OCI-LY1 (cell line): ENCODE data around the gene MRFAP1.

Source experiments
- H2AFZ ChIP-seq: fragments of 200-600 bp; sonication (generic), shearing (Covaris generic); 2 replicates; pipeline ENCODE4 v1.6.0; 2014; ENCODE audit warnings: antibody characterized with exemption, mild to moderate bottlenecking, low read length
- H3F3A ChIP-seq: fragments of 200-600 bp; sonication (generic), shearing (Covaris generic); 2 replicates; pipeline ENCODE4 v1.6.0; 2014; ENCODE audit warnings: mild to moderate bottlenecking, antibody characterized with exemption, low read length, moderate library complexity; ENCODE audit not compliant: insufficient read depth
- H3K27ac ChIP-seq: fragments of 200-600 bp; sonication (generic); 2 replicates; pipeline ENCODE4 v1.5.1; 2014; ENCODE audit warnings: low read length, mixed run types, mild to moderate bottlenecking, low read depth; ENCODE audit not compliant: poor library complexity, severe bottlenecking
- H3K27me3 ChIP-seq: fragments of 200-600 bp; sonication (generic); 2 replicates; pipeline ENCODE4 v1.6.0; 2014; ENCODE audit warnings: antibody characterized with exemption, mild to moderate bottlenecking, low read length, moderate library complexity; ENCODE audit not compliant: insufficient read depth
- H3K36me3 ChIP-seq: fragments of 200-600 bp; sonication (generic); 2 replicates; pipeline ENCODE4 v1.6.1; 2014; ENCODE audit warnings: mild to moderate bottlenecking, antibody characterized with exemption, low read length, moderate library complexity, mixed read lengths; ENCODE audit not compliant: insufficient read depth
- H3K4me1 ChIP-seq: fragments of 200-600 bp; sonication (generic); 2 replicates; pipeline ENCODE4 v1.5.1; 2014; ENCODE audit warnings: mild to moderate bottlenecking, low read length, moderate library complexity; ENCODE audit not compliant: insufficient read depth, severe bottlenecking
- H3K4me2 ChIP-seq: fragments of 200-600 bp; sonication (generic), shearing (Covaris generic); 2 replicates; pipeline ENCODE4 v1.6.1; 2014; ENCODE audit warnings: low read length
- H3K4me3 ChIP-seq: fragments of 200-600 bp; sonication (generic); 2 replicates; pipeline ENCODE4 v1.5.1; 2014; ENCODE audit warnings: low read length, low read depth, mild to moderate bottlenecking, mixed read lengths; ENCODE audit not compliant: poor library complexity, severe bottlenecking
- H3K79me2 ChIP-seq: fragments of 200-600 bp; shearing (Covaris generic); 2 replicates; pipeline ENCODE4 v1.6.1; 2016; ENCODE audit warnings: mixed run types, low read length, mixed read lengths; ENCODE audit not compliant: insufficient read depth
- H3K9ac ChIP-seq: fragments of 200-600 bp; sonication (generic), shearing (Covaris generic); 2 replicates; pipeline ENCODE4 v1.6.1; 2014; ENCODE audit warnings: mild to moderate bottlenecking, low read length, mixed read lengths
- H3K9me2 ChIP-seq: fragments of 200-600 bp; sonication (generic), shearing (Covaris generic); 2 replicates; pipeline ENCODE4 v1.6.1; 2014; ENCODE audit warnings: low read depth, mild to moderate bottlenecking, low read length, mixed read lengths
- H3K9me3 ChIP-seq: fragments of 200-600 bp; shearing (Covaris generic); 2 replicates; pipeline ENCODE4 v1.6.1; 2014; ENCODE audit warnings: low read length, mixed read lengths
- H4K20me1 ChIP-seq: fragments of 200-600 bp; sonication (generic), shearing (Covaris generic); 2 replicates; pipeline ENCODE4 v1.6.0; 2016; ENCODE audit warnings: mild to moderate bottlenecking, low read length; ENCODE audit not compliant: insufficient read depth
- CTCF ChIP-seq: fragments of 200-600 bp; sonication (generic), shearing (Covaris generic); IDR thresholded peaks from 2 replicates; pipeline ENCODE4 v1.5.1; 2017; ENCODE audit warnings: mild to moderate bottlenecking, antibody characterized with exemption, low read length, moderate library complexity, mixed read lengths
- EZH2 ChIP-seq: fragments of 200-600 bp; sonication (generic), shearing (Covaris generic); IDR thresholded peaks from 2 replicates; pipeline ENCODE4 v1.8.0; 2017; ENCODE audit warnings: borderline replicate concordance, mixed run types, mild to moderate bottlenecking, antibody characterized with exemption, low read length, moderate library complexity, mixed read lengths

Gene MRFAP1

GRCh38 chr4:6609415-6610079 is 30.9 kb upstream of the MRFAP1 start:
- H3K79me2 ChIP-seq: no peaks in the 10 kb centered on the region
- H3K9ac ChIP-seq: no peak overlapping the region
- no peaks in the 10 kb centered on the region for H3K9me2 ChIP-seq
- no peak overlapping the region for H2AFZ ChIP-seq
- TF ChIP-seq CTCF (no peak), EZH2 (no peak)
- no peaks in the 10 kb centered on the region for H3F3A ChIP-seq
- no peak overlapping the region for H3K27ac ChIP-seq
- no peaks in the 10 kb centered on the region for H3K27me3 ChIP-seq
- no peak overlapping the region for H3K4me3 ChIP-seq
- H3K9me3 ChIP-seq: no peaks in the 10 kb centered on the region
- no peaks in the 10 kb centered on the region for H4K20me1 ChIP-seq
- no peaks in the 10 kb centered on the region for H3K4me1 ChIP-seq
- H3K4me2 ChIP-seq: no peak overlapping the region
- H3K36me3 ChIP-seq: peaks cover 16% of the 10 kb centered on the region

- Histone ChIP-seq H2AFZ (no peak overlapping the region), H3K4me3 (no peak overlapping the region), H3K9ac (no peak overlapping the region), H3K79me2 (no peaks in the 10 kb centered on the region), H3K9me2 (no peaks in the 10 kb centered on the region), H3K27ac (no peak overlapping the region), H3K27me3 (no peaks in the 10 kb centered on the region), H3F3A (no peaks in the 10 kb centered on the region), H3K4me1 (no peaks in the 10 kb centered on the region), H4K20me1 (no peaks in the 10 kb centered on the region), H3K36me3 (peaks cover 4% of the 10 kb centered on the region; the same call in 1 of the 2 replicates), H3K4me2 (no peak overlapping the region), H3K9me3 (no peaks in the 10 kb centered on the region)
- no peak for TF ChIP-seq EZH2
- TF ChIP-seq CTCF: no peak
Observed at GRCh38 chr4:6610856-6611430, 29.5 kb upstream of the MRFAP1 start.

GRCh38 chr4:6612961-6613675 is 27.4 kb upstream of the MRFAP1 start:
- no peaks in the 10 kb centered on the region for H3K27me3 ChIP-seq
- H4K20me1 ChIP-seq: no peaks in the 10 kb centered on the region
- H3K4me2 ChIP-seq: no peak overlapping the region
- no peak overlapping the region for H3K27ac ChIP-seq
- H3K79me2 ChIP-seq: no peaks in the 10 kb centered on the region
- peaks cover 3% of the 10 kb centered on the region; the same call in 1 of the 2 replicates for H3K36me3 ChIP-seq
- no peaks in the 10 kb centered on the region for H3K9me2 ChIP-seq
- TF ChIP-seq CTCF: no peak
- TF ChIP-seq EZH2: no peak
- H3K4me3 ChIP-seq: no peak overlapping the region
- H3F3A ChIP-seq: no peaks in the 10 kb centered on the region
- no peak overlapping the region for H2AFZ ChIP-seq
- no peak overlapping the region for H3K9ac ChIP-seq
- H3K4me1 ChIP-seq: no peaks in the 10 kb centered on the region
- H3K9me3 ChIP-seq: no peaks in the 10 kb centered on the region
